HepG2 (cell line): ENCODE measurements around the gene UGCG. TPM values are rescaled to one million over a fixed set of nuclear protein-coding genes. Genes with fewer than 3 reads are reported as not detected.
A peak's percentile ranks its signal among the peaks of the same experiment; 100 is the strongest.

ENCODE experiments used
- CAMTA2 ChIP-seq: sonication (generic); formaldehyde crosslinking; IDR thresholded peaks from 2 replicates; pipeline ENCODE4 v1.4.0; 2020; ENCODE audit warnings: mild to moderate bottlenecking, missing genetic modification reagents, borderline replicate concordance
- CBX1 ChIP-seq: IDR thresholded peaks from one replicate; pipeline ENCODE4 v1.6.1; 2016; ENCODE audit warnings: antibody characterized with exemption, low read depth
- FOXC1 ChIP-seq: sonication (generic); formaldehyde crosslinking; IDR thresholded peaks from 2 replicates; pipeline ENCODE4 v1.8.0; 2022; ENCODE audit warnings: mild to moderate bottlenecking, missing genetic modification reagents, borderline replicate concordance
- GTF3A ChIP-seq: sonication (generic); formaldehyde crosslinking; conservative IDR thresholded peaks from 2 replicates; pipeline ENCODE4 v1.4.0; 2020; ENCODE audit warnings: mild to moderate bottlenecking, missing genetic modification reagents
- MYC ChIP-seq: sonication (generic); formaldehyde crosslinking; IDR thresholded peaks from 2 replicates; pipeline ENCODE4 v1.9.0; 2021; ENCODE audit warnings: missing genetic modification reagents, borderline replicate concordance
- NONO ChIP-seq, 2 experiments: fragments of 450-650 bp in 1 of 2; sonication (generic) in 1 of 2; formaldehyde crosslinking in 1 of 2; IDR thresholded peaks in 1 of 2; conservative IDR thresholded peaks in 1 of 2; 2 replicates each; pipeline versions ENCODE4 v1.6.1 to v1.8.0; 2017 to 2022; ENCODE audit warnings: mild to moderate bottlenecking in 1 of 2, missing genetic modification reagents in 1 of 2, moderate library complexity in 1 of 2
- PCBP2 ChIP-seq: fragments of 200-400 bp; formaldehyde crosslinking; optimal IDR thresholded peaks from 2 replicates; pipeline ENCODE3; 2018; ENCODE audit warnings: low read length, low read depth; ENCODE audit not compliant: poor library complexity, severe bottlenecking
- POLR2AphosphoS2 ChIP-seq: IDR thresholded peaks from 2 replicates; pipeline ENCODE4 v1.6.1; 2011; ENCODE audit warnings: low read depth, low read length, improper control_type of control experiment
- TCF7 ChIP-seq: sonication (generic); IDR thresholded peaks from 2 replicates; pipeline ENCODE4 v1.6.1; 2016; ENCODE audit warnings: antibody characterized with exemption, low read depth
- TEAD3 ChIP-seq: optimal IDR thresholded peaks from 2 replicates; pipeline ENCODE3; 2016; ENCODE audit warnings: borderline replicate concordance
- ZBTB42 ChIP-seq: sonication (generic); formaldehyde crosslinking; IDR thresholded peaks from 2 replicates; pipeline ENCODE4 v1.5.0; 2020; ENCODE audit warnings: mild to moderate bottlenecking, missing genetic modification reagents
- ZNF264 ChIP-seq: sonication (generic); formaldehyde crosslinking; IDR thresholded peaks from 2 replicates; pipeline ENCODE4 v1.4.0; 2020; ENCODE audit warnings: missing genetic modification reagents
- ZNF337 ChIP-seq: sonication (generic); formaldehyde crosslinking; IDR thresholded peaks from 2 replicates; pipeline ENCODE4 v1.5.1; 2020; ENCODE audit warnings: missing genetic modification reagents, low read depth, mild to moderate bottlenecking, borderline replicate concordance
- ZNF546 ChIP-seq: sonication (generic); formaldehyde crosslinking; conservative IDR thresholded peaks from 2 replicates; pipeline ENCODE4 v1.8.1; 2023; ENCODE audit warnings: mild to moderate bottlenecking, missing genetic modification reagents
- ZNF547 ChIP-seq: sonication (generic); formaldehyde crosslinking; IDR thresholded peaks from 2 replicates; pipeline ENCODE4 v1.5.1; 2020; ENCODE audit warnings: mild to moderate bottlenecking, missing genetic modification reagents
- ZNF660 ChIP-seq: sonication (generic); formaldehyde crosslinking; IDR thresholded peaks from 2 replicates; pipeline ENCODE4 v1.5.1; 2020; ENCODE audit warnings: mild to moderate bottlenecking, low read depth, missing genetic modification reagents, borderline replicate concordance
- ZNF720 ChIP-seq: sonication (generic); formaldehyde crosslinking; IDR thresholded peaks from 2 replicates; pipeline ENCODE4 v1.4.0; 2020; ENCODE audit warnings: missing genetic modification reagents
- ZNF891 ChIP-seq: sonication (generic); formaldehyde crosslinking; IDR thresholded peaks from 2 replicates; pipeline ENCODE4 v1.5.0; 2020; ENCODE audit warnings: mild to moderate bottlenecking, missing genetic modification reagents
- polyA plus RNA-seq, 8 experiments: library from polyadenylated mRNA; depleted of rRNA in 3 of 8; stranded (reverse) in 7 of 8; unstranded in 1 of 8; fragments of >200 nt; fragmentation: Illumina TruSeq in 4 of 8; extraction: Trizol in 4 of 8; gene quantifications; 2 replicates each; pipeline versions ENCODE4 v1.2.1 to v1.2.3, GENCODE V29; 2011 to 2016; ENCODE audit warnings: low read depth in 4 of 8, missing spikeins in 1 of 8, mixed read lengths in 1 of 8; ENCODE audit not compliant: insufficient read depth in 1 of 8
- total RNA-seq, 5 experiments: library from RNA; depleted of rRNA; stranded (reverse); fragments of >200 nt; fragmentation: Illumina TruSeq; extraction: Trizol; gene quantifications; 2 replicates each; pipeline ENCODE4 v1.2.3, GENCODE V29; 2016; ENCODE audit warnings: low read depth in 1 of 5
- TF ChIP-seq, protein P1 (sequence below): sonication (generic); formaldehyde crosslinking; IDR thresholded peaks from 2 replicates; pipeline ENCODE4 v1.4.0; 2020; ENCODE audit warnings: missing genetic modification reagents, borderline replicate concordance
- TF ChIP-seq, protein P2 (sequence below): sonication (generic); formaldehyde crosslinking; IDR thresholded peaks from 2 replicates; pipeline ENCODE4 v1.9.0; 2021; ENCODE audit warnings: missing genetic modification reagents, borderline replicate concordance
- TF ChIP-seq, protein P3 (sequence below): sonication (generic); formaldehyde crosslinking; IDR thresholded peaks from 2 replicates; pipeline ENCODE4 v1.4.0; 2020; ENCODE audit warnings: mild to moderate bottlenecking, missing genetic modification reagents
- TF ChIP-seq, protein P4 (sequence below): sonication (generic); formaldehyde crosslinking; IDR thresholded peaks from 2 replicates; pipeline ENCODE4 v1.4.0; 2020; ENCODE audit warnings: mild to moderate bottlenecking, missing genetic modification reagents
- TF ChIP-seq, protein P5 (sequence below): sonication (generic); formaldehyde crosslinking; IDR thresholded peaks from 2 replicates; pipeline ENCODE4 v1.4.0; 2020; ENCODE audit warnings: mild to moderate bottlenecking, missing genetic modification reagents

The UGCG gene
- total and polyA plus RNA-seq, 2 of the 13 experiments (the other 11 are each of a cell fraction or from before 2014, with no cell fraction given) = 10.5 to 13.9 TPM

DNA sequence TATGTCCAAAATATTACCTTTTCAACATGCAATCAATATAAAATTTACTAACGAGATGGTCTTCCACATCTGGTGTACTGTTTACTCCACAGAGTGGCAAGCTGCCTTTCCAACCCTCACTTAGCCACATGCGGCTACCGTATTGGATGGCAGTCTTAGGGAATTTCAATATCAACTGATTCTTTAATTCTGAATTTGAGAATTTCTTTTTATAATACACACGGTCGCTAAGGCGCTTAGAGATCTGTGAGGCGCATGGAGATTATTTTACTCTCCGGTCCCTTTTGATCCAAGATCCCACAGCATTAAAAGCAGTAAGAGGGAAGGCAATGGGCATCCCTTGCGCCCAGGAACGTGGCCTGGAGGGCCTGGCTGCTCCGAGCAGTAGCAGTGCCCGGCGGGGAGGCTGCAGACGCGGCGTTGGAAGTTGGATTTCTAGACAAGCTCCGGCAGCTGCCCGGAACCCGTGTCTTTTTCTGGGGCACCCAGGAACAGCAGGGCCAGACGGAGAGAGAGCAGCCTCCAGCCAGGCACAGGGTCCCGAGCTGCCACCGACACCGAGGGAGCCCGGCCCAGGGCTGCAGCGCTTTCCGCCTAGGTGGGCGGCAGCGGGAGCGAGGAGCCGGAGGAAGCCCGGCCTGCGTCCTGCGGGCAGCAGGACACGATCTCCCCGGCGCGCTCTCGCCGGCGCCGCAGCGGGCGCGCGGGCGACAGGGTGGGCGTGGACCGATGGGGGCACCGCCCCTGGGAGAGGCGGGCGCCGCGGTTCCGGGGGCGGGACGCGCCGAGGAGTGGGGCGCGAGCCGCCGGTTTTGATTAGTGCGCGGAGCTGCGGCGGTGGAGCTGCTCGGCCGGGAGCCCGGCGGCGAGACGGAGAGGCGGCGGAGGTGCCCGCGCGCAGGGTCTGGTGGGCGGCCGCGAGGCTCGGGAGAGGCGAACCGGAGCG lies at the start of gene UGCG (continued):
- TF ChIP-seq, protein P1, sequence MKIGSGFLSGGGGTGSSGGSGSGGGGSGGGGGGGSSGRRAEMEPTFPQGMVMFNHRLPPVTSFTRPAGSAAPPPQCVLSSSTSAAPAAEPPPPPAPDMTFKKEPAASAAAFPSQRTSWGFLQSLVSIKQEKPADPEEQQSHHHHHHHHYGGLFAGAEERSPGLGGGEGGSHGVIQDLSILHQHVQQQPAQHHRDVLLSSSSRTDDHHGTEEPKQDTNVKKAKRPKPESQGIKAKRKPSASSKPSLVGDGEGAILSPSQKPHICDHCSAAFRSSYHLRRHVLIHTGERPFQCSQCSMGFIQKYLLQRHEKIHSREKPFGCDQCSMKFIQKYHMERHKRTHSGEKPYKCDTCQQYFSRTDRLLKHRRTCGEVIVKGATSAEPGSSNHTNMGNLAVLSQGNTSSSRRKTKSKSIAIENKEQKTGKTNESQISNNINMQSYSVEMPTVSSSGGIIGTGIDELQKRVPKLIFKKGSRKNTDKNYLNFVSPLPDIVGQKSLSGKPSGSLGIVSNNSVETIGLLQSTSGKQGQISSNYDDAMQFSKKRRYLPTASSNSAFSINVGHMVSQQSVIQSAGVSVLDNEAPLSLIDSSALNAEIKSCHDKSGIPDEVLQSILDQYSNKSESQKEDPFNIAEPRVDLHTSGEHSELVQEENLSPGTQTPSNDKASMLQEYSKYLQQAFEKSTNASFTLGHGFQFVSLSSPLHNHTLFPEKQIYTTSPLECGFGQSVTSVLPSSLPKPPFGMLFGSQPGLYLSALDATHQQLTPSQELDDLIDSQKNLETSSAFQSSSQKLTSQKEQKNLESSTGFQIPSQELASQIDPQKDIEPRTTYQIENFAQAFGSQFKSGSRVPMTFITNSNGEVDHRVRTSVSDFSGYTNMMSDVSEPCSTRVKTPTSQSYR = no peak
- 0 out of 2 replicates have a peak, but pooled peaks have one; percentile 76 for TF ChIP-seq ZBTB42 (CRISPR knock-in tag)
- TF ChIP-seq ZNF546 (CRISPR knock-in tag) = 0 out of 2 replicates have a peak, but pooled peaks have one; percentile 9
- TF ChIP-seq, protein P2, sequence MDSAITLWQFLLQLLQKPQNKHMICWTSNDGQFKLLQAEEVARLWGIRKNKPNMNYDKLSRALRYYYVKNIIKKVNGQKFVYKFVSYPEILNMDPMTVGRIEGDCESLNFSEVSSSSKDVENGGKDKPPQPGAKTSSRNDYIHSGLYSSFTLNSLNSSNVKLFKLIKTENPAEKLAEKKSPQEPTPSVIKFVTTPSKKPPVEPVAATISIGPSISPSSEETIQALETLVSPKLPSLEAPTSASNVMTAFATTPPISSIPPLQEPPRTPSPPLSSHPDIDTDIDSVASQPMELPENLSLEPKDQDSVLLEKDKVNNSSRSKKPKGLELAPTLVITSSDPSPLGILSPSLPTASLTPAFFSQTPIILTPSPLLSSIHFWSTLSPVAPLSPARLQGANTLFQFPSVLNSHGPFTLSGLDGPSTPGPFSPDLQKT (CRISPR knock-in tag) = no peak
- TF ChIP-seq, protein P3, sequence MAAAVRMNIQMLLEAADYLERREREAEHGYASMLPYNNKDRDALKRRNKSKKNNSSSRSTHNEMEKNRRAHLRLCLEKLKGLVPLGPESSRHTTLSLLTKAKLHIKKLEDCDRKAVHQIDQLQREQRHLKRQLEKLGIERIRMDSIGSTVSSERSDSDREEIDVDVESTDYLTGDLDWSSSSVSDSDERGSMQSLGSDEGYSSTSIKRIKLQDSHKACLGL = peak; percentile 81; the same call in 1 of the 2 replicates
- 0 out of 2 replicates have a peak, but pooled peaks have one; percentile 44 for TF ChIP-seq ZNF337 (CRISPR knock-in tag)
- peak; percentile 37; the same call in 1 of the 2 replicates for TF ChIP-seq FOXC1
- TF ChIP-seq GTF3A (CRISPR knock-in tag) = no peak
- TF ChIP-seq TCF7 = no peak
- TF ChIP-seq, protein P4, sequence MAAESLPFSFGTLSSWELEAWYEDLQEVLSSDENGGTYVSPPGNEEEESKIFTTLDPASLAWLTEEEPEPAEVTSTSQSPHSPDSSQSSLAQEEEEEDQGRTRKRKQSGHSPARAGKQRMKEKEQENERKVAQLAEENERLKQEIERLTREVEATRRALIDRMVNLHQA (CRISPR knock-in tag) = no peak
- no peak for TF ChIP-seq CAMTA2 (CRISPR knock-in tag)
- peak; percentile 78 for TF ChIP-seq ZNF547 (CRISPR knock-in tag)
- TF ChIP-seq POLR2AphosphoS2 = no peak
- TF ChIP-seq TEAD3 = no peak
- TF ChIP-seq, protein P5, sequence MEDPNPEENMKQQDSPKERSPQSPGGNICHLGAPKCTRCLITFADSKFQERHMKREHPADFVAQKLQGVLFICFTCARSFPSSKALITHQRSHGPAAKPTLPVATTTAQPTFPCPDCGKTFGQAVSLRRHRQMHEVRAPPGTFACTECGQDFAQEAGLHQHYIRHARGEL (CRISPR knock-in tag) = no peak
- no peak for TF ChIP-seq ZNF660
- TF ChIP-seq ZNF264 (CRISPR knock-in tag) = no peak
- no peak for TF ChIP-seq PCBP2
- TF ChIP-seq NONO (IDR thresholded peaks at IDR 0.05) = no peak
- peak; percentile 47; the same call in 1 of the 2 replicates for TF ChIP-seq NONO (CRISPR knock-in tag; conservative IDR thresholded peaks at IDR 0.05)
- TF ChIP-seq CBX1 = no peak
- TF ChIP-seq ZNF720 (CRISPR knock-in tag) = no peak
- peak; percentile 78 for TF ChIP-seq MYC (CRISPR knock-in tag)
- no peak for TF ChIP-seq ZNF891 (CRISPR knock-in tag)
